K562 (cell line): Measurements from ENCODE around the gene KCND1. TPM values are rescaled to one million over a fixed set of nuclear protein-coding genes. Genes with fewer than 3 reads are reported as not detected.

Experiments used
- CUX1 ChIP-seq: fragments of 200-800 bp; sonication (Bioruptor generic); IDR thresholded peaks from 2 replicates; pipeline ENCODE4 v1.6.1; 2016; ENCODE audit warnings: missing genetic modification characterization, missing compliant biosample characterization
- DDX20 ChIP-seq: fragments of 450-650 bp; IDR thresholded peaks from 2 replicates; pipeline ENCODE4 v1.6.1; 2016; ENCODE audit warnings: missing genetic modification characterization, low read depth, mild to moderate bottlenecking, missing compliant biosample characterization, moderate library complexity
- HOMEZ ChIP-seq: fragments of 250-450 bp; sonication (Bioruptor Pico); IDR thresholded peaks from 2 replicates; pipeline ENCODE4 v1.4.0; 2020; ENCODE audit warnings: mild to moderate bottlenecking, moderate library complexity
- JUNB ChIP-seq: fragments of 450-650 bp; formaldehyde crosslinking; conservative IDR thresholded peaks from 2 replicates; pipeline ENCODE4 v1.4.0; 2020; ENCODE audit warnings: mild to moderate bottlenecking
- MCM3 ChIP-seq: fragments of 450-650 bp; IDR thresholded peaks from 2 replicates; pipeline ENCODE4 v1.6.1; 2016
- MIER1 ChIP-seq: fragments of 450-650 bp; IDR thresholded peaks from 2 replicates; pipeline ENCODE4 v1.6.1; 2016; ENCODE audit warnings: antibody characterized with exemption, mild to moderate bottlenecking, low read depth
- POLR2B ChIP-seq: fragments of 450-650 bp; IDR thresholded peaks from 2 replicates; pipeline ENCODE4 v1.6.1; 2018; ENCODE audit warnings: low read depth; ENCODE audit not compliant: partially characterized antibody
- TAF1 ChIP-seq: IDR thresholded peaks from 2 replicates; pipeline ENCODE4 v1.6.1; 2011; ENCODE audit warnings: mild to moderate bottlenecking, low read length, moderate library complexity; ENCODE audit not compliant: insufficient read depth, control insufficient read depth, severe bottlenecking; ENCODE audit errors: extremely low read depth
- TEAD2 ChIP-seq: fragments of 450-650 bp; IDR thresholded peaks from 2 replicates; pipeline ENCODE4 v1.6.1; 2016; ENCODE audit warnings: missing genetic modification characterization, control low read depth, missing compliant biosample characterization
- THAP7 ChIP-seq: fragments of 250-450 bp; sonication (Bioruptor Pico); IDR thresholded peaks from 2 replicates; pipeline ENCODE4 v1.5.0; 2021
- ZHX1 ChIP-seq: fragments of 150-350 bp; conservative IDR thresholded peaks from 2 replicates; pipeline ENCODE4 v1.6.1; 2014; ENCODE audit warnings: low read length
- ZNF24 ChIP-seq: fragments of 450-650 bp; IDR thresholded peaks from 2 replicates; pipeline ENCODE4 v1.6.1; 2016
- polyA plus RNA-seq, 8 experiments: library from polyadenylated mRNA; depleted of rRNA in 4 of 8; stranded (reverse) in 5 of 8; unstranded in 3 of 8; fragments of >200 nt; fragmentation: Nextera tagmentation in 2 of 8; fragmentation: Illumina TruSeq in 1 of 8; extraction: Ambion mirVana in 2 of 8; extraction: Trizol in 1 of 8; gene quantifications; 2 replicates each; pipeline versions ENCODE4 v1.2.1 to v1.2.3, GENCODE V29; 2011 to 2014; ENCODE audit warnings: inconsistent platforms in 1 of 8, missing spikeins in 1 of 8
- total RNA-seq, 7 experiments: library from RNA; depleted of rRNA in 6 of 7; stranded (reverse); fragments of >200 nt in 6 of 7; fragmentation: Illumina TruSeq in 2 of 7; extraction: Trizol in 2 of 7; gene quantifications; 2 replicates each; pipeline versions ENCODE4 v1.2.1 to v1.2.3, GENCODE V29; 2011 to 2021; ENCODE audit warnings: low replicate concordance in 1 of 7
- TF ChIP-seq, protein P1 (sequence below): sonication (generic); formaldehyde crosslinking; IDR thresholded peaks from 2 replicates; pipeline ENCODE4 v1.8.0; 2022; ENCODE audit warnings: missing genetic modification reagents, mild to moderate bottlenecking, borderline replicate concordance
- TF ChIP-seq, protein P2 (sequence below): fragments of 250-450 bp; sonication (Bioruptor Pico); IDR thresholded peaks from 2 replicates; pipeline ENCODE4 v1.8.0; 2022; ENCODE audit warnings: moderate library complexity, mild to moderate bottlenecking, inconsistent platforms

Gene KCND1
- total and polyA plus RNA-seq, 9 of the 15 experiments (the other 6 are each of a cell fraction or from before 2014, with no cell fraction given), result 0.06 to 0.83 (median 0.39) TPM; not detected in 1

DNA sequence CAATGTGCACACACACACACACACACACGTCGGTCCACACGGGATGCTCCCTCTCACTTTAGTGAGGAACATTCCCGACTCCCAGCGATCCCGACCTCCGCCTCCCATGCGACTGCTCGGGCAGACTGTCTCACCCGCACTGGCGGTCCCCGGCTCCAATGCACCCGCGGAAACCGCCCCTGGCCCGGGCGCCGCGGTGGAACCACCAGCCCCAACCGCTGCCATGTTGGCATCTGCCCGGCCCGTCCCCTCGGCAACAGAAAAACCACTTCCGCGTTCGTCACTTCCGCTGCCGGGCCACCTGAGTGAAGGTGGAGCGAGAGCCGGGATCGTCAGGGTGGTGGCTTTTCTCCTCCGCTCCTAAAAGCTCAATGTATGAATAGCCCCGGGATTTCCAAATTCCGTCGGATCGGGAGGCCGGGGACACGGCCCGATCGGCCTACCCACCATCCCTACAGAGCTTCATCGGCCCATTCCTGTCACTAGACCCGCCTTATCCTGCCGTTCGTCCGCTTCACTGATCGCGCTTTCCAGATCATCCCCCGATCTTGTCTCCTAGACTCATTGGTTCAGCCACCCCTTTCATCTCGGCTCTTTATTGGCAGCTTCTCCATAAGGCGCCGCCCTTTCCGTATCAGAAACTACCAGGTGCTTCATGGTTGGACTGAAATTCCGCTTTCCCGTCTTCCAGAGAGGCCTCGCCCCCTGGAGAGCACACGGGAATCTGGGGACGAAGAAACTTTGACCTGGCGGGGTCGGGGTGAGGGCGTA, 60.0 kb downstream of the KCND1 start, which contains the start of gene SLC35A2 (continued):
- TF ChIP-seq, protein P1, sequence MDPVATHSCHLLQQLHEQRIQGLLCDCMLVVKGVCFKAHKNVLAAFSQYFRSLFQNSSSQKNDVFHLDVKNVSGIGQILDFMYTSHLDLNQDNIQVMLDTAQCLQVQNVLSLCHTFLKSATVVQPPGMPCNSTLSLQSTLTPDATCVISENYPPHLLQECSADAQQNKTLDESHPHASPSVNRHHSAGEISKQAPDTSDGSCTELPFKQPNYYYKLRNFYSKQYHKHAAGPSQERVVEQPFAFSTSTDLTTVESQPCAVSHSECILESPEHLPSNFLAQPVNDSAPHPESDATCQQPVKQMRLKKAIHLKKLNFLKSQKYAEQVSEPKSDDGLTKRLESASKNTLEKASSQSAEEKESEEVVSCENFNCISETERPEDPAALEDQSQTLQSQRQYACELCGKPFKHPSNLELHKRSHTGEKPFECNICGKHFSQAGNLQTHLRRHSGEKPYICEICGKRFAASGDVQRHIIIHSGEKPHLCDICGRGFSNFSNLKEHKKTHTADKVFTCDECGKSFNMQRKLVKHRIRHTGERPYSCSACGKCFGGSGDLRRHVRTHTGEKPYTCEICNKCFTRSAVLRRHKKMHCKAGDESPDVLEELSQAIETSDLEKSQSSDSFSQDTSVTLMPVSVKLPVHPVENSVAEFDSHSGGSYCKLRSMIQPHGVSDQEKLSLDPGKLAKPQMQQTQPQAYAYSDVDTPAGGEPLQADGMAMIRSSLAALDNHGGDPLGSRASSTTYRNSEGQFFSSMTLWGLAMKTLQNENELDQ (CRISPR knock-in tag), result no peak
- TF ChIP-seq THAP7, result peak; percentile 92
- peak; percentile 42 for TF ChIP-seq TAF1
- no peak for TF ChIP-seq ZNF24
- TF ChIP-seq DDX20 (tag), result no peak
- TF ChIP-seq CUX1 (CRISPR knock-in tag), result no peak
- TF ChIP-seq ZHX1, result no peak
- no peak for TF ChIP-seq HOMEZ (CRISPR knock-in tag)
- TF ChIP-seq MCM3, result no peak
- TF ChIP-seq MIER1, result no peak
- TF ChIP-seq POLR2B, result peak; percentile 82
- TF ChIP-seq TEAD2 (tag), result no peak
- TF ChIP-seq, protein P2, sequence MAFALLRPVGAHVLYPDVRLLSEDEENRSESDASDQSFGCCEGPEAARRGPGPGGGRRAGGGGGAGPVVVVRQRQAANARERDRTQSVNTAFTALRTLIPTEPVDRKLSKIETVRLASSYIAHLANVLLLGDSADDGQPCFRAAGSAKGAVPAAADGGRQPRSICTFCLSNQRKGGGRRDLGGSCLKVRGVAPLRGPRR (CRISPR knock-in tag), result no peak
- TF ChIP-seq JUNB (CRISPR knock-in tag), result no peak
